ENCODE measurements around the gene KIAA1614.

KIAA1614 gene

DNA sequence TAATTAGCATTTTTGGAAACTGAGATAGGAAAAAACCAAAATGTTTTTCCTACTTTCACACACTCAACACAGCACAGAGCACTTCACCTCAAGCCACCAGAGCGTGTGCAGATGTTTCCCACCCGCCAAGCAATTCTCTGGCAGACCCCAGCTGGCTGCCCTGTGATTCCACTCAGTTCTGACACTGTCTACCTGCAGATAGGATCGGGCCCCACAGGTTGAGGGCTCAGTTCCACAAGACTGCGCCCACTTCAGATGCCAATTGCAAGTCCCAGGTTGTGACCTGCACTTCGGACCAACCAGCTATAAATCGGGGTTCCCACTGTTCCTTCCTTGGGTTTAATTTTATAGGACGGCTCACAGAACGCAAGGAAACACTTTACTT, 9.9 kb downstream of the KIAA1614 start:
- no peak for TF ChIP-seq SIN3A (IDR thresholded peaks at IDR 0.05; ENCODE audit: borderline replicate concordance, insufficient read depth, low read length)
- no peak for TF ChIP-seq TAF1 (IDR thresholded peaks at IDR 0.05; ENCODE audit: borderline replicate concordance, insufficient read depth, low read length)
- TF ChIP-seq, protein P1, sequence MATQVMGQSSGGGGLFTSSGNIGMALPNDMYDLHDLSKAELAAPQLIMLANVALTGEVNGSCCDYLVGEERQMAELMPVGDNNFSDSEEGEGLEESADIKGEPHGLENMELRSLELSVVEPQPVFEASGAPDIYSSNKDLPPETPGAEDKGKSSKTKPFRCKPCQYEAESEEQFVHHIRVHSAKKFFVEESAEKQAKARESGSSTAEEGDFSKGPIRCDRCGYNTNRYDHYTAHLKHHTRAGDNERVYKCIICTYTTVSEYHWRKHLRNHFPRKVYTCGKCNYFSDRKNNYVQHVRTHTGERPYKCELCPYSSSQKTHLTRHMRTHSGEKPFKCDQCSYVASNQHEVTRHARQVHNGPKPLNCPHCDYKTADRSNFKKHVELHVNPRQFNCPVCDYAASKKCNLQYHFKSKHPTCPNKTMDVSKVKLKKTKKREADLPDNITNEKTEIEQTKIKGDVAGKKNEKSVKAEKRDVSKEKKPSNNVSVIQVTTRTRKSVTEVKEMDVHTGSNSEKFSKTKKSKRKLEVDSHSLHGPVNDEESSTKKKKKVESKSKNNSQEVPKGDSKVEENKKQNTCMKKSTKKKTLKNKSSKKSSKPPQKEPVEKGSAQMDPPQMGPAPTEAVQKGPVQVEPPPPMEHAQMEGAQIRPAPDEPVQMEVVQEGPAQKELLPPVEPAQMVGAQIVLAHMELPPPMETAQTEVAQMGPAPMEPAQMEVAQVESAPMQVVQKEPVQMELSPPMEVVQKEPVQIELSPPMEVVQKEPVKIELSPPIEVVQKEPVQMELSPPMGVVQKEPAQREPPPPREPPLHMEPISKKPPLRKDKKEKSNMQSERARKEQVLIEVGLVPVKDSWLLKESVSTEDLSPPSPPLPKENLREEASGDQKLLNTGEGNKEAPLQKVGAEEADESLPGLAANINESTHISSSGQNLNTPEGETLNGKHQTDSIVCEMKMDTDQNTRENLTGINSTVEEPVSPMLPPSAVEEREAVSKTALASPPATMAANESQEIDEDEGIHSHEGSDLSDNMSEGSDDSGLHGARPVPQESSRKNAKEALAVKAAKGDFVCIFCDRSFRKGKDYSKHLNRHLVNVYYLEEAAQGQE (IDR thresholded peaks at IDR 0.05; ENCODE audit: insufficient read depth in 1 of 2, low read depth in 2 of 2, low read length in 2 of 2), result no peak
- TF ChIP-seq FOXP2 (optimal IDR thresholded peaks at IDR 0.05; ENCODE audit: borderline replicate concordance, extremely low read depth, extremely low read length, insufficient read depth), result no peak
- no peak for TF ChIP-seq POLR2AphosphoS5 (IDR thresholded peaks at IDR 0.05; ENCODE audit: low read depth, low read length)

DNA sequence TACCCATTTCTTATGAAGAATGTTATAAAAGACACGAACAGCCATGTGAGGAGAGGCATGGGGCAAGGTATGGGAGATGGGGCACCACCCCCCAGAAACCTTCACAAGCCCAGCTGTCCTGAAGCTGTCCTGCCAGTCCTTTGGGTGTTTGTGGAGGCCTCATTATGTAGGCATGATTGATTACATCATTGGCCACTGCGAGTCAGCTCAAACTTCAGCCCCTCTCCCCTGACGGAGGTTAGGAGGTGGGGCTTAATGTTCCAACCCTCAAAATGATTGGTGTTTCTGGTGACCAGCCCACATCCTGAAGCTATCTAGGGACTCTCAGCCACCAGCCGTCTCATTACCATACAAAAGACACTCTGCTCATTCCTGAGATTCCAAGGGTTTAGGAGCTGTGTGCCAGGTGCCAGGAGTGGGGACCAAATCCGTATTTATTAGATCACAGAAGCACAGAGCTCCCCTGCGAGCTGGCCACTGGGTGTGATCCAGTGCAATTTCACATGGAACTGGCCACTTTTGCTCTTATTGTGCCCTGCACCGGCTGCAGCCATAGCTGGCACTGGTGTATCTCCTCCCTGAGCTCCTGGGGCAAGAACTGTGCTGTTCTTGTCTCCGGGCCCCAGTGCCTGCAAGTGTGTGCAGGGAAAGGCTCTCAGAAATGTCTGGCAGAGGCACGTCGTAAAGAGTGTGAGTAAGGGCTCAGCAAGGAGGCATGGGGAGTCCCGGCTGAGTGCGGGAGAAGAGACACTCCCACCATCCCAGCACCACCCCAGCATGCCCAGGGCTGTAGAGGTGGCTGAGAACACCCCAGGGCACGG, 10.5 kb downstream of the KIAA1614 start:
- TF ChIP-seq, protein P1 (IDR thresholded peaks at IDR 0.05; ENCODE audit: insufficient read depth in 1 of 2, low read depth in 2 of 2, low read length in 2 of 2), result no peak
- no peak for TF ChIP-seq FOXP2 (optimal IDR thresholded peaks at IDR 0.05; ENCODE audit: borderline replicate concordance, extremely low read depth, extremely low read length, insufficient read depth)
- TF ChIP-seq POLR2AphosphoS5 (IDR thresholded peaks at IDR 0.05; ENCODE audit: low read depth, low read length), result no peak
- no peak for TF ChIP-seq SIN3A (IDR thresholded peaks at IDR 0.05; ENCODE audit: borderline replicate concordance, insufficient read depth, low read length)
- no peak for TF ChIP-seq TAF1 (IDR thresholded peaks at IDR 0.05; ENCODE audit: borderline replicate concordance, insufficient read depth, low read length)

DNA sequence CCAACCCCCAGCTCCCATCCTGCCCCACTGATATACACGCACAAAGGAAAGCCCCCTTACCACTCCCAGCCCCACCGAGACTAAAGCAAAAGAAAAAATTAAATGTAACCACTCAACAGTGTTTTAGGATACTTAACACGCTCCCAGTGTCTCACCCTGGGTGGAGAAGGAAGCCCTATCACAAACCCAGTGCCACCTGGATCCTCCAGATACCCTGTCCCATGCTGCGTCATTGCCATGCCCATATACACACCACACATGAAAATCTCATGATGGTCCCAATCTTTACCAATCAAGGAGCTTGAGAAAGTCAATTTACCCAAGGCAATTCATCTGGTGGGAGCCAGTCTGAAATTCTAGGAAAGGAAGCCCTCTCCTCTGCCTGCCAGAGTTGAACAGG, 11.2 kb downstream of the KIAA1614 start:
- TF ChIP-seq POLR2AphosphoS5 (IDR thresholded peaks at IDR 0.05; ENCODE audit: low read depth, low read length), result no peak
- TF ChIP-seq SIN3A (IDR thresholded peaks at IDR 0.05; ENCODE audit: borderline replicate concordance, insufficient read depth, low read length), result no peak
- no peak for TF ChIP-seq TAF1 (IDR thresholded peaks at IDR 0.05; ENCODE audit: borderline replicate concordance, insufficient read depth, low read length)
- TF ChIP-seq, protein P1 (IDR thresholded peaks at IDR 0.05; ENCODE audit: insufficient read depth in 1 of 2, low read depth in 2 of 2, low read length in 2 of 2), result no peak
- no peak for TF ChIP-seq FOXP2 (optimal IDR thresholded peaks at IDR 0.05; ENCODE audit: borderline replicate concordance, extremely low read depth, extremely low read length, insufficient read depth)

GRCh38 chr1:180924939-180925338, 12.2 kb downstream of the KIAA1614 start:
- TF ChIP-seq SIN3A (IDR thresholded peaks at IDR 0.05; ENCODE audit: borderline replicate concordance, insufficient read depth, low read length), result no peak
- no peak for TF ChIP-seq POLR2AphosphoS5 (IDR thresholded peaks at IDR 0.05; ENCODE audit: low read depth, low read length)
- TF ChIP-seq FOXP2 (optimal IDR thresholded peaks at IDR 0.05; ENCODE audit: borderline replicate concordance, extremely low read depth, extremely low read length, insufficient read depth), result no peak
- TF ChIP-seq, protein P1 (IDR thresholded peaks at IDR 0.05; ENCODE audit: insufficient read depth in 1 of 2, low read depth in 2 of 2, low read length in 2 of 2), result no peak
- TF ChIP-seq TAF1 (IDR thresholded peaks at IDR 0.05; ENCODE audit: borderline replicate concordance, insufficient read depth, low read length), result no peak

All from PFSK-1 (cell line).